Mucosa of stomach (tissue), 1 donor: ENCODE measurements around the gene ZNF574.

Experiments used
- H3K27me3 ChIP-seq: one replicate; pipeline ENCODE4 v1.7.0; 2013; ENCODE audit warnings: mild to moderate bottlenecking, low read length; ENCODE audit not compliant: control insufficient read depth, insufficient read depth
- H3K36me3 ChIP-seq: one replicate; pipeline ENCODE4 v1.7.0; 2013; ENCODE audit warnings: low read length; ENCODE audit not compliant: control insufficient read depth, insufficient read depth
- H3K4me1 ChIP-seq: one replicate; pipeline ENCODE4 v1.7.0; 2013; ENCODE audit warnings: mild to moderate bottlenecking, low read length; ENCODE audit not compliant: control insufficient read depth, insufficient read depth
- H3K4me3 ChIP-seq: one replicate; pipeline ENCODE4 v1.7.0; 2013; ENCODE audit warnings: low read length
- H3K9ac ChIP-seq: one replicate; pipeline ENCODE4 v1.7.0; 2013; ENCODE audit warnings: mild to moderate bottlenecking, low read length, moderate library complexity
- H3K9me3 ChIP-seq: one replicate; pipeline ENCODE4 v1.7.0; 2013; ENCODE audit warnings: mild to moderate bottlenecking, low read length, moderate library complexity; ENCODE audit not compliant: control insufficient read depth
- donor health status: Pancreatic carcinoma.

ZNF574 gene

DNA sequence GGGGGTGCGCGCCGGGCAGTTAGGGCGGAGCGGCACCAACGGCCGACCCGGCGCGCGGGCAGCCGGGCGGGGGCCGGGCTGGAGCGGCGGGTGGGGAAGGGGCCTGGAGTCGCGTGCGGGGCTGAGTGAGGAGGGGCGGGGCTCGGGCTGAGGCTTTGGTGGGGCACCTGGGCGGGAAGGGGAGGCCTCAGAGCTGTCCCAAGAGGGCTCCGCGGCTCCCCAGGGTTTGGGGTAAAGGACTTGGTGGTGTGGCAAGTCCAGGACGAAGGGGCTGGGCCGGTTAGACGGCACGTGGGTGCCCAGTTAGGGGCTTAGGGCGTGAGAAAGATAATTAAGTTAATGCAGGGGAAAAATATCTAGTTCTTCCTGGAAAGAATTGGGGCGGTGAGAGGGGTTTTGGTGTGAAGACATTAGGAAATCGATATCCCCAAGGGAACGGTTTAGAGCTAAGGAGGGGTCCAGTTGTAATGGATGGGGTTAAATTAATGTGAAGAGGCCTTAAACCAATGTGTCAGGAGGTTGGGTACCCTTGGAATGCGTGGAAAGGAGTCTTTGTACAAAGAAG, 496 bp downstream of the ZNF574 start:
- Histone ChIP-seq H3K9ac (peak overlapping the region; percentile 99), H3K9me3 (no peaks in the 10 kb centered on the region), H3K4me3 (peak overlapping the region; percentile 95), H3K27me3 (no peaks in the 10 kb centered on the region), H3K4me1 (peaks cover 25% of the 10 kb centered on the region), H3K36me3 (no peaks in the 10 kb centered on the region)

- H3K9me3 ChIP-seq = no peaks in the 10 kb centered on the region
- peaks cover 25% of the 10 kb centered on the region for H3K4me1 ChIP-seq
- H3K9ac ChIP-seq = peak overlapping the region; percentile 99
- no peak overlapping the region for H3K4me3 ChIP-seq
- H3K36me3 ChIP-seq = no peaks in the 10 kb centered on the region
- H3K27me3 ChIP-seq = no peaks in the 10 kb centered on the region
Observed at GRCh38 chr19:42078058-42078457, 2.1 kb downstream of the ZNF574 start.

- no peak overlapping the region for H3K4me3 ChIP-seq
- H3K27me3 ChIP-seq = no peaks in the 10 kb centered on the region
- no peak overlapping the region for H3K9ac ChIP-seq
- peaks cover 25% of the 10 kb centered on the region for H3K4me1 ChIP-seq
- no peaks in the 10 kb centered on the region for H3K36me3 ChIP-seq
- H3K9me3 ChIP-seq = no peaks in the 10 kb centered on the region
Observed at GRCh38 chr19:42078538-42079275, 2.7 kb downstream of the ZNF574 start.

DNA sequence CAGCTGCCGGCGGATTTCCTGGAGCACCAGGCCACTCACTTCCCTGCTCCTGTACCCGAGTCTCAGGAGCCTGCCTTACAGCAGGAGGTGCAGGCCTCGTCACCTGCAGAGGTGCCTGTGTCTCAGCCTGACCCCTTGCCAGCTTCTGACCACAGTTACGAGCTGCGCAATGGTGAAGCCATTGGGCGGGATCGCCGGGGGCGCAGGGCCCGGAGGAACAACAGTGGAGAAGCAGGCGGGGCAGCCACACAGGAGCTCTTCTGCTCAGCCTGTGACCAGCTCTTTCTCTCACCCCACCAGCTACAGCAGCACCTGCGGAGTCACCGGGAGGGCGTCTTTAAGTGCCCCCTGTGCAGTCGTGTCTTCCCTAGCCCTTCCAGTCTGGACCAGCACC, 3.3 kb downstream of the ZNF574 start:
- Histone ChIP-seq H3K4me1 (peaks cover 25% of the 10 kb centered on the region), H3K36me3 (no peaks in the 10 kb centered on the region), H3K4me3 (no peak overlapping the region), H3K9ac (no peak overlapping the region), H3K9me3 (no peaks in the 10 kb centered on the region), H3K27me3 (no peaks in the 10 kb centered on the region)

DNA sequence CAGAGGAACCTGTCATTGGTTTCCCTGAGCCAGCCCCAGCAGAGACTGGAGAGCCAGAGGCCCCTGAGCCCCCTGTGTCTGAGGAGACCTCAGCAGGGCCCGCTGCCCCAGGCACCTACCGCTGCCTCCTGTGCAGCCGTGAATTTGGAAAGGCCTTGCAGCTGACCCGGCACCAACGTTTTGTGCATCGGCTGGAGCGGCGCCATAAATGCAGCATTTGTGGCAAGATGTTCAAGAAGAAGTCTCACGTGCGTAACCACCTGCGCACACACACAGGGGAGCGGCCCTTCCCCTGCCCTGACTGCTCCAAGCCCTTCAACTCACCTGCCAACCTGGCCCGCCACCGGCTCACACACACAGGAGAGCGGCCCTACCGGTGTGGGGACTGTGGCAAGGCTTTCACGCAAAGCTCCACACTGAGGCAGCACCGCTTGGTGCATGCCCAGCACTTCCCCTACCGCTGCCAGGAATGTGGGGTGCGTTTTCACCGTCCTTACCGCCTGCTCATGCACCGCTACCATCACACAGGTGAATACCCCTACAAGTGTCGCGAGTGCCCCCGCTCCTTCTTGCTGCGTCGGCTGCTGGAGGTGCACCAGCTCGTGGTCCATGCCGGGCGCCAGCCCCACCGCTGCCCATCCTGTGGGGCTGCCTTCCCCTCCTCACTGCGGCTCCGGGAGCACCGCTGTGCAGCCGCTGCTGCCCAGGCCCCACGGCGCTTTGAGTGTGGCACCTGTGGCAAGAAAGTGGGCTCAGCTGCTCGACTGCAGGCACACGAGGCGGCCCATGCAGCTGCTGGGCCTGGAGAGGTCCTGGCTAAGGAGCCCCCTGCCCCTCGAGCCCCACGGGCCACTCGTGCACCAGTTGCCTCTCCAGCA, 4.2 kb downstream of the ZNF574 start:
- H3K4me1 ChIP-seq = peaks cover 18% of the 10 kb centered on the region
- H3K9me3 ChIP-seq = no peaks in the 10 kb centered on the region
- no peaks in the 10 kb centered on the region for H3K36me3 ChIP-seq
- no peak overlapping the region for H3K4me3 ChIP-seq
- H3K9ac ChIP-seq = no peak overlapping the region
- H3K27me3 ChIP-seq = no peaks in the 10 kb centered on the region

DNA sequence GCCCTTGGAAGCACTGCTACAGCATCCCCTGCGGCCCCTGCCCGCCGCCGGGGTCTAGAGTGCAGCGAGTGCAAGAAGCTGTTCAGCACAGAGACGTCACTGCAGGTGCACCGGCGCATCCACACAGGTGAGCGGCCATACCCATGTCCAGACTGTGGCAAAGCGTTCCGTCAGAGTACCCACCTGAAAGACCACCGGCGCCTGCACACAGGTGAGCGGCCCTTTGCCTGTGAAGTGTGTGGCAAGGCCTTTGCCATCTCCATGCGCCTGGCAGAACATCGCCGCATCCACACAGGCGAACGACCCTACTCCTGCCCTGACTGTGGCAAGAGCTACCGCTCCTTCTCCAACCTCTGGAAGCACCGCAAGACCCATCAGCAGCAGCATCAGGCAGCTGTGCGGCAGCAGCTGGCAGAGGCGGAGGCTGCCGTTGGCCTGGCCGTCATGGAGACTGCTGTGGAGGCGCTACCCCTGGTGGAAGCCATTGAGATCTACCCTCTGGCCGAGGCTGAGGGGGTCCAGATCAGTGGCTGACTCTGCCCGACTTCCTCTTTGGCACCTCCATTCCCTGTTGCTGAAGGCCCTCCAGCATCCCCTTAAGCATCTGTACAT, 4.9 kb downstream of the ZNF574 start:
- no peaks in the 10 kb centered on the region for H3K27me3 ChIP-seq
- no peaks in the 10 kb centered on the region for H3K36me3 ChIP-seq

GRCh38 chr19:42081584-42082203, 5.7 kb downstream of the ZNF574 start:
- Histone ChIP-seq H3K27me3 (no peaks in the 10 kb centered on the region), H3K4me1 (peaks cover 15% of the 10 kb centered on the region), H3K36me3 (no peaks in the 10 kb centered on the region), H3K4me3 (no peak overlapping the region), H3K9ac (no peak overlapping the region), H3K9me3 (no peaks in the 10 kb centered on the region)

More for the DNA sequence above, 4.9 kb downstream of the ZNF574 start:
- H3K4me3 ChIP-seq = no peak overlapping the region
- H3K4me1 ChIP-seq = peaks cover 17% of the 10 kb centered on the region
- H3K9me3 ChIP-seq = no peaks in the 10 kb centered on the region
- no peak overlapping the region for H3K9ac ChIP-seq

DNA sequence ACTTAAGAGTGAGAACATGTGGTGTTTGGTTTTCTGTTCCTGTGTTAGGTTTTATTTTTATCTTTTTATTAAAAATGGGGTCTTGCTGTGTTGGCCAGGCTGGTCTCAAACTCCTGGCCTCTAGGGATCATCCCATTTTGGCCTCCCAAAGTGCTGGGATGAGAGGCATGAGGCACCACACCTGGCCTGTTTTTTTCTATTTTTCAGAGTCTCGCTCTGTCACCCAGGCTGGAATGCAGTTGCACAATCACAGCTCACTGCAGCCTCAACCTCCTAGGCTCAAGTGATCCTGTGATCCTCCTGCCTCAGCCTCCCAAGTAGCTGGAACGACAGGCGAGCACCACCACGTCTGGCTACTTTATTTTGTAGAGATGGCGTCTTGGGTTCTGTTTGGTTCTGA, 7.6 kb downstream of the ZNF574 start:
- Histone ChIP-seq H3K9me3 (no peaks in the 10 kb centered on the region), H3K4me1 (no peaks in the 10 kb centered on the region), H3K9ac (no peak overlapping the region), H3K4me3 (no peak overlapping the region), H3K36me3 (no peaks in the 10 kb centered on the region), H3K27me3 (no peaks in the 10 kb centered on the region)

DNA sequence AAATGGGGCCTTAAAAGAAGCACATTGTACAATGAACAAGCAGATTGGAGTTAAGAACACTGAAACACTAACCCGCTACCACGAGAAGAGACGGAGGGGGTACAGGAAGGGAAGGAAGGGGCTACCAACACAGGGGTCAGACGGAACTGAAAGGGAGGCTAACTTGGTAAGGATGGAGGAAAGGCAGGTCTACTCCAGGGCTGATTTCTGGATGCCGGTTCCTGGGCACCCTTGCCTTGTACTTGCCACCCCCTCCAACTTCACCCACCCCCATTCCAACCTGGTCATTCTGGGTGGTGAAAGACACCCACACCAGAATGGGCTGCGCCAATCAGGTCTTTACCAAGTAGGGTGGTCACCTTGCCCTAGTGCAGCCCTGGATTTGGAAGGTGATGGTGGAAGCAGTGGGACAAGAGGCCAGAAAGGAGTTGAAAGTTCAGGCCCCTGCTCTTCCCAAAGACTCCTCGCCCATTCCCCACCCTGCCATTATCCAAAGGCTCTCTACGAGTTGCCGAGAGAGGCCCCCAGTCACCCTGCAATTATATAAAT, 10.3 kb downstream of the ZNF574 start:
- H3K9me3 ChIP-seq = no peaks in the 10 kb centered on the region
- no peaks in the 10 kb centered on the region for H3K36me3 ChIP-seq
- H3K9ac ChIP-seq = no peak overlapping the region
- H3K4me1 ChIP-seq = no peaks in the 10 kb centered on the region
- H3K27me3 ChIP-seq = no peaks in the 10 kb centered on the region
- H3K4me3 ChIP-seq = no peak overlapping the region

DNA sequence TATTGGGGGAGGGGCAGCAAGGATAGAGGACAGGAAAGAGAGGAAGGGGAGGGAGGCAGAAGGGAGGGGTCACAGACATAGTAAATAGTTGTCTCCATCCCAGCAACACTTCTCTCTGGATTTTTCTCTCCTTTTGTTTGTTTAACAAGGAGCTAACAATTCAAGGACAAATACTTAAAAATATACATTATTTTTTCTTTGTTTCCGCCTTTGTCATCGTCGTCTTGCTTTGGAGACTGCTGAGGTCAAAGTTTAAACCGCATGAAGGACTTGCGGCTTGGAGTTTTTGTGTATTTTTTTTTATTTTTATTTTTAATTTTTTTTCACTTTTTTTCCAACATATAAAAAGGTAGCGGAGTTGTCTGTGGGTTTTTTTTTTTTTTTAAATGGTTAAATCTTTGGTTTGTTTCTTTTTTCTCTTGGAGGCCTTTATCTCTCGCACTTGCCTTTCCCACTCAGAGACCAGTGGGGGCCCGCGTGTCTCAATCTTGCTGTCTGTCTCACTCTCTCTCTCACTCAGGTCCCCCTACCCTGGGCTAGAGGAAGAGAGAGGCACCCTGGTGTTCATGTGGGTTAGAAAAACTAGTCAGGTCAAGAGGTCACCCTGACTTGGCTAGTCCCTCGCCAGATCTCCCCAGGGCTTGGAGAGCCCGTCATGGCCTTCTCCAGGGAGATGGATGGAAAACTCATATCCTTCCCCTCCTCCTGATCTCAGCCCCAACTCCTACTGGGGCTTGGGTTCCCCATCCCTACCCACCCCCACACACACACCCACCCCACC, 11.0 kb downstream of the ZNF574 start:
- Histone ChIP-seq H3K4me1 (peaks cover 7% of the 10 kb centered on the region), H3K9ac (no peak overlapping the region), H3K4me3 (no peak overlapping the region), H3K27me3 (no peaks in the 10 kb centered on the region), H3K36me3 (no peaks in the 10 kb centered on the region), H3K9me3 (no peaks in the 10 kb centered on the region)
